SIG-M5 treated with dmso at 0.1 percent for 504 hours (cell line): Measurements from ENCODE around the gene CNOT3.

ENCODE experiments used
- DNase-seq: peaks from one replicate; lab custom pipeline; 2025; ENCODE audit not compliant: unreplicated experiment; lab: John Stamatoyannopoulos, UW

The CNOT3 gene

DNA sequence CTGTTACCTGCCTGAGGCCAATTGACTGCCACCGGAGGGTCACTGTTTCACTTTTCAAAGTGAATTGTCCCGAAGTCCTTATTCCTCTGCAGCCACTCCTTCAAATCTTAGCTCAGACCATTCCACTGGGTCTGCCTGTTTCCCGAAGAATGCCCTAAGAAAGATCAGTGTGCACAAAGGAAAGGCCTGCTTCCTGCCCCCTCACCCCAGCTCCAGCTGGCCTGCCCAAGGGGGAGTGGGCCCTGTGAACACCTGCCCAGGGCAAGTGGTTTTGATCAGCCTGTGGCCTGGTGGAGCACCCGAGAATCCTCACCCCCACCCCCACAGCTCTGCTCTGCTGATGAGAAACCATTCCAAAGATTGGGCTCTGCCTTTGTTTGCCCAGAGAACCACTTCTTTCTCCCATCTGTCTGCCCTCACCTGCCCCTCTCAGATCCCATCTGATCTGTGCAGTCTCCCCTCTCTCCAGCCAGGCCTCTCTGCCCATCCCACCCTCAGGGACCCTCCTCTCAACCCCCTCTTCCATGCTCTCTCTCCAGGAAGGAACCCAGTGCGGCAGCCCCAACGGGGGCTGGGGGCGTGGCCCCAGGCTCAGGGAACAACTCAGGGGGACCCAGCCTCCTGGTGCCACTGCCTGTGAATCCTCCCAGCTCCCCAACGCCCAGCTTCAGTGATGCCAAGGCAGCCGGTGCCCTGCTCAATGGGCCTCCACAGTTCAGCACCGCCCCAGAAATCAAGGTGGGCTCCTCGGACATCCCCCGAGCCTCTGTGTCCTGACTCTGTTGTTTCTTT lies 11.7 kb downstream of the CNOT3 start:
- no peak for DNase-seq

DNA sequence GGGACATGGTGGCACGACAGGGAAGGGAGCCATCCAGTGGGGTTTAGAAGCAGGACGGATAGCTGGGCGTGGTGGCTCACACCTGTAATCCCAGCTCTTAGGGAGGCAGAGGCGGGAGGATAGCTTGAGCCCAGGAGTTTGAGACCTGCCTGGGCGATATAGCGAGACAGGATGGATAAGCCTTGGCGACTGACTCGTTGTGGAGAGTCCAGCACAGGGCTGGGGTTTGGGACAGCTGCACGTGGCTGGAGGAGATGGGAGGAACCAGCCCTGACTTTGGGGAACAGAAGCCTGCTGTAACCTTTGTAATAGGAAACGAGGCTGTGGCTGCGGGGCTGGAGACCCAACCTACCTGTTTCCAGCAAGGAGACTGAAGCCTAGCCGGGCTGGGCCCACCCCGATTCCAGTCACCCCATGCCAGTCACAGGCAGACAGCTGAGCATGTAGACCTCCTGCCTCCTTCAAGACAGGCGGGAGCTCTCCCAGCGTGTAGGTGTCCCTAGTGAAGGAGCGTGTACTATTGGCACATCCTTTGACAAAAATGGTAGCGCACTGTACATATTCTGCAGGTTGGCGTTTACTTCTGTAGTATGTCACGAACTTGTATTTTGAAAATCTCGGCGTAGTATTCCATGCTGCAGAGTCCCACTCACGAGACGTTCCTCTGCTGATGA lies 13.9 kb downstream of the CNOT3 start:
- no peak for DNase-seq

DNA sequence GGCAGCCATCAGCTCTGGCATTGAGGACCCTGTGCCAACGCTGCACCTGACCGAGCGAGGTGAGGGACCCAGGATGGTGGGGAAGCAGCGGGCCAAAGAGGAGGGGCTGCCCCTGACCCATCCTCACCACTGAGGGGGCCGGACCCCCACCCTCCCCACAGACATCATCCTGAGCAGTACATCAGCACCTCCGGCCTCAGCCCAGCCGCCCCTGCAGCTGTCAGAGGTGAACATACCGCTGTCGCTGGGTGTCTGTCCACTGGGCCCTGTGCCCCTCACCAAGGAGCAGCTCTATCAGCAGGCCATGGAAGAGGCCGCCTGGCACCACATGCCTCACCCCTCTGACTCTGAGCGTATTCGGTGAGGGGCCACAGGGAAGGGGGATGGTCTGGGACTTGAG lies 14.7 kb downstream of the CNOT3 start:
- no peak for DNase-seq

DNA sequence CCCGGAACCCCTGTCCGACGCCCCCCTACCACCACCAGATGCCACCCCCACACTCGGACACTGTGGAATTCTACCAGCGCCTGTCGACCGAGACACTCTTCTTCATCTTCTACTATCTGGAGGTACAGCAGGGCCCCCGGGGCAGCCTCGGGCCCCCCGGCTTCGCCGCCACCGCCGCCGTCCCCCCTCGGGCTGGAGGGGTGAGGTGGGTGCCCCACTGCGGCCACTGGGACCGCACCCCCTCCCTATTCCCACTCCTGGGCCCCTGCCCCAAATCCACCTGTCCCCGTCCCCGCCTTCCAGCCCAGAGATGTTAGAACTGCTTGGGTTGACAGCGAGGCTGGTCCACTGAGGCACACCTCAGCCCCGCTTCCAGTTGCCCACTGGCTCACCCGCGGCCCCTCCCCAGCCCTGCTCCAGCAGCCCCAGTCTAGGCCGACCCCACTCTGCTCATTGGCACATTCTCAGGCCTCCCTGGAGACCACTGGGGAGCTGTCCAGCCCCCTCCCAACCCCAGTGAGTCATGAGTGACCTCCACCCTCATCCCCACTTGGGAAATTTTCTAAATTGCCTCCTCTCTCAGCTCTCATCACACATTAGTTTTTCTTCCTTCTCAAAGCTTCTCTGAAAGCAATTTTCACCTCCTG lies 15.4 kb downstream of the CNOT3 start:
- no peak for DNase-seq

DNA sequence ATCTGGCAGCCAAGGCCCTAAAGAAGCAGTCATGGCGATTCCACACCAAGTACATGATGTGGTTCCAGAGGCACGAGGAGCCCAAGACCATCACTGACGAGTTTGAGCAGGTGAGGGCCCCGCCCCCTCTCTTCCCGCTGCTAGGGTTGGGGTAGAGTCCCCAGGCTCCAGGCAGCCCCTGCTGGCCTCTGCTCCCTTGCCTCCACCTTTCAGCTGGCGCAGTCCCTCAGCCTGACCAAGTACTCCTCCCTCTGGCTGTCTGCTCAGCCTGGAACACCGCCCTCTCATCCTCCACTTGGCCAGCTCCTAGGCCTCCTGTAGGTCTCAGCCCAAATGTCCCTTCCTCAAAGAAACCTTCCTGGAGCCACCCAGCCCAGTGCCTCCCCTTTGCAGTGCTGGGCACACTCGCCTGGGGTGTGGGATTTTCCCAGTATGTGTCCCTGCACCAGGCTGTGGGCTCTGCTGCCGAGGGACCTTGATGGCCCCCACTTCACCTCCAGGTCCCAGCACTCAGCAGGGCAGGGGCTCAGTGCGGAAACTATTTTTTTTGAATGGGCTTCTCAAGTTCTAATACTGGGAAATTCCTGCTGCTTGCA lies 16.3 kb downstream of the CNOT3 start:
- no peak for DNase-seq

DNA sequence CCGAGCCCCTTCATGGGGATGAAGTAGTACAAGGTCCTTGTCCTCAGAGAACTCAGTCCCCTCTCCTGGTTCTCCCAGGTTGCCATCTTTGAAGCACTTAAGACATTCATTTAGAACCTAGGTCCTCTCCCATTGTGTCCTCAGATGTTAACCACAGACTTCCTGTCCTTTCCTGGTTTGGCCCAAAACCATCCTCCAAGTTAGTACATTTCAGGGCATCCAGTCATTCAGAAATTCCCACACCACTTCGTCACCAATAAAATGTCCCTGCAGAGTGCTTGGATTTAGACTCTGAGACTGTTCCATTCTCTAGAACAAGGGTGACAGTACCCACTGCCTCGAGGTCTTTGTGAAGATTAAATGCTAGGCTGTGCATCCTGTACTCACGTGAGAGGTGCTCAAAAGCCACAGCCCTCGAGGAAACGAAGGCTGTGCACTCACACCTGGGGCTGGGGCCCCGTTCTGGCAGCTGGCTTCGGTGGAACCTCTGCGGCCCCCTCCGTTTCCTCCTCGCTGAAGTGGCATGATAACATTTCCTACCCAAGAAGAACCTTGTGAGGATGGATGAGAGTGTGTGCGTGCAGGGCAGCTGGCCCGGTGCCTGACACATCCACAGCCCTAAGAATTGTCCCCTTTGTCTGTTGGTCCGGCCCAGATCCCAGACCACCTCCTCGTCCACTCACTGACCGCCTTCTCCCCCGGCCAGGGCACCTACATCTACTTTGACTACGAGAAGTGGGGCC lies 17.2 kb downstream of the CNOT3 start:
- no peak for DNase-seq

DNA sequence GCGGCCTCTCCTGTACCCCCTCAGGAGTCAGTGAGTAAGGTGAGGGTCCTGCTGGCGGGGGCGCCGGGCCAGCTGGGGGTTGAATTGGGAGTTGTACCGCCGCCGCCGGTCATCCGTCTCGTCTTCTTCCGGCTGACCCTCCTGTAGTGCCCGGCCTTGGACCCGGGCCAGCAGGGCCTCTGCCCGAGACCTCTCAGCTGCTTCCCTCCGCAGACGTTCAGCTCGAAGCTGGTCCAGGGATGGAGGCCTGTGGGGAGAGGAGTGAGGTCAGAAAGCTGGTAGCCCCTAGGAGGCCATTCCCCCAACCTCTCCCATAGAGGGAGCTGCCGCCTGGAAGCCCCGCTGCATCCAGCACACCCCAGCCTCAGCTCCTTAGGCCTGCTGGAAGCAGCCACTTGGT lies 18.1 kb downstream of the CNOT3 start:
- no peak for DNase-seq

DNA sequence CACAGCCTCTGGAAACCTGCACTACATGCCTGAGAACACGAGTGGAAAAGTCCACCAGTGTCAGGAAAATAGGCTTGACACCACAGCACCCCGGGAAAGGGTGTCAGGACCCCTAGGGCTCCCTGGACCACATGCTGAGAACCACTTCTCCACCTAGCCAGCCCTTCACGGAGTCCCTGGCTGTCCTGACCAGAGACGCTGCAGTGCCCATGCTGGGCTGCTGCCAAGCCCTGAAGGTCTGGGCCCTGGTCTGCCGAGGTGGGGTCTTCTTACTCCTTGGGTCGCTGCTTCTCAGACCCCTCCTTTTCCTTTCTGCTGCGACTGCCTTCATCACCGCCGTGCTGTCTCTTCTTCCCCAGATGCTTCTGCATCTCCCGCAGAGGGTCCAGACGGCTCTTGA lies 18.9 kb downstream of the CNOT3 start:
- DNase-seq: no peak

DNA sequence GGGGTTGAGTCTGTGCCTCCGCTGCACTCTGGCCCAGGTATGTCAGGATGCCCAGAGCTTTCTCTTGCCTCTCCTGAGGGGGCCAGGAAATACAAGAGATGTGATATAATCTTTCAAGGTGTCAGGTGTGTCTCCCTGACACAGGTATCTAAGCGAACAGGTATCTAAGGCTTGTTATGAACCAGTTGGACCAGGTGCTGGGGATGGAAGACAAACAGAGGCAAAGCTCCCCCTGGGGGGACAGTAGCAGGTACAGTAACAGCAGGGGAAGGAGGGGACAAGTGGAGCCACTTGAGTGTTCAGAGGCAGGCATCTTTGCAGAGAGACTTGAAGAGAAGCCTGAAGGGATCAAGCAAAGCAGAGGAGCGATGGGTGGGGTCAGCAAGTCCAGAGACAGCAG lies 19.4 kb downstream of the CNOT3 start:
- DNase-seq: peak; percentile 46

DNA sequence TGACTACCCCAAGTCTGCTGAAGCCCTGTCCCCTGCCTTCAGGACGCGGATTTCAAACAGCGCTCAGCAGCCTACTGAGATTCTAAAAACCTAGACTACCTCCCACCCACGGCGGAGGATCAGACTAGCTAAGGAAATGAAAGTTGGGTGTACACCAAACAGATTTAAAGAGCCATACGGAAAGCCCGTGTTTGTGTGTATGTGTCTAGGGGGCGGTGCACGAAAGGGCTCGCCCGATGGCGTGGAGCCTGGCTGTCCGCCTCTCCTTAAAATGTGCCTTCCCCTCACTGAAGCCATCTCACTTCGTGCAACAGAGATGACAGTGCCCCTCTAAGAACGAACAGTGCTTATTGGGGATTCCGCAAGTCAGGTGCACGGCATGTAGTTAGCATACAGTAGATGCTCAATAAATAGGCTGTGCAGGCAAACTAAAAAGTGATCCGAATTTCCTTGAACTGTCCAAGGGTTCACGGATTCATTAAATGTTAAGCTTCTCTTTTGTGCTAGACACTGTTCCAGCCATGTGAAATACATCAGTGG lies 21.3 kb downstream of the CNOT3 start:
- DNase-seq: no peak

DNA sequence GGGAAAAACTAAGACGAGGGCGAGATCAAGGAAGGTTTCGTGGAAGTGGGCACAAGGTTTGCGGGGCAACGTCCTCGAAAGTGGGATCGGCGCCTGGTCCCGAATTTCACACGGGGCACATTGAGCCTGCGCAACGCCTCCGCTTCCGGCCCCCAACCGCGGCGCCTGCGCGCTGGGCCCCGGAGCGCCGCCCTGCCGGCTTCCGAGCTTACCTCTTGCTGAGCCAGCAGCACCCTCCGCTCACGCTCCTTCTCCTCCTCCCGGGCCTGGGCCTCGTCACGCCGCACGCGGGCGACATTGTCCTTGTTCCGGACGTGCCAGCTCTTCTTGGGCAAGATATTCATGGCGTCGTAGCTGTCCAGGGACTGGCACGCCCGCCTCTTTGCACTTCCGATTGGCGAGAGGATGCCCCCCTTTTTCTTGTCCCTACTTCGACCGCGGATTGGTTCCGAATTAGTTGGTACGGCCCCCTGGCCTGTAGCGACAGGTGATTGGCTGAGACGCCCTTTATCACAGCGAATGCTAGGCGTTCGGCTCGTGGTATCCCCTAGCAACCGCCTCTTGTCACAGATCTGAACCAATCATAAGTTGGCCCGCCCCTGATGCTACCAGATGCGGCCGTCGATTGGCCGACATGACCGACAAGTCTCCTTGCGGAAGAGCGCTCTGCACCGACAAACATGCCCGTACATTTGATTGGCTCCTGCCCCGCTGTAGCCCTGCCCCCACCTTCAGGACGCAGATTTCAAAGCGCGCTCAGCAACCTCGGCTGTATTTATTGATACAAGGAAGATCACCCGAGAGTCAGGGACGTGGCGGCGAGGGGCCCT lies 22.0 kb downstream of the CNOT3 start, which contains the start of gene LENG1:
TSS of gene LENG1 (minus strand) at position 370 of the 830 bp plus-strand sequence. CDS start at position 344, 26 bp downstream.
- peak; percentile 100 for DNase-seq

DNA sequence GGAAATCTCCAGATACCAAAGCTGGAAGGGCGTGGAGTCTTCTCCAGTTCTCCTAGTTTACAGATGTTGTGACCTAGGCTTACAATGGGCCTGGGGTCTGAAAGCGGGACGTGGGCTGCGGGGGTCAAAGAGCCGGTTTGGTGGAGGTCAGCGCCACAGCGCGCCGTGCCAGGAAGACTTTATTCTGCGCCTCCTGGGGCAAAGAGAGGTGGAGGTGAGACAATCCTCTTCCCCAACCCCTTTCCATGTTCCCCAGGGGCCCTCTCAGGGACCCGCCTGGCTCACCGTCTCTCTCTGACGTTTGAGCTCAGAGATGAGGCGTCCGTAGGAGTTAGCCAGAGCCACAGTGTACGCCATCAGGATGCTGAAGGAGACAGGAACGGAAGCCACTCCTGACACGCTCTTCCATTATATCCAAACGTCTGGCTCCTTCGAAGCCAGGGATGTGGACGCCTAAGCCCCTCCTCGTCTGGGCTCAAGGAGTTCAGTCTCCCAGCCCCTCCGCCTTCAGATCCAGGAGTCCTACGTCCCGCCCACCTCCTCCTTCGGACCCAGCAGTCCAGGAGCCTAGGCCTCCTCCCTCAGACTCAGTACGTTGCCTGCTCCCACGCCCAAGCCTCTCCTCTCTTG lies 22.7 kb downstream of the CNOT3 start:
- DNase-seq: no peak

DNA sequence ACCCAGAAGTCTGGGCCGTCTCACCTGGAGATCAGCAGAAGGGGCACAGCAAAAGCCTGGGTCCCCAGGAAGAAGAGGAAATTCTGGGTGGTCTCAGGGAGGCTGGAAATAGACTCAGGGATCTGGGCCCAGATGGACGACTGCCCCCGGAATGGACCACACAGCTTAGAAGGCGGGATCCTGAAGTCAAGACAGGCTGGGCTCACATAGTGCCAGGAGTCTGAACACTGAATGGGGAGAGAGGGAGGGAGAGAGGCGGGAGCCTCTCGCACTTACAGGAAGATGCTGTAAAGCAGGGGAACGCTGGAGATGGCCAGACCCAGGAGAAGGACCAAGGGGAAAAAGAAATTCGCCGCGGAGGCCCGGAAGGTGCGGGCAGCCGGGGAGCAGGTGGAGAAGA lies 23.3 kb downstream of the CNOT3 start:
- DNase-seq: no peak

DNA sequence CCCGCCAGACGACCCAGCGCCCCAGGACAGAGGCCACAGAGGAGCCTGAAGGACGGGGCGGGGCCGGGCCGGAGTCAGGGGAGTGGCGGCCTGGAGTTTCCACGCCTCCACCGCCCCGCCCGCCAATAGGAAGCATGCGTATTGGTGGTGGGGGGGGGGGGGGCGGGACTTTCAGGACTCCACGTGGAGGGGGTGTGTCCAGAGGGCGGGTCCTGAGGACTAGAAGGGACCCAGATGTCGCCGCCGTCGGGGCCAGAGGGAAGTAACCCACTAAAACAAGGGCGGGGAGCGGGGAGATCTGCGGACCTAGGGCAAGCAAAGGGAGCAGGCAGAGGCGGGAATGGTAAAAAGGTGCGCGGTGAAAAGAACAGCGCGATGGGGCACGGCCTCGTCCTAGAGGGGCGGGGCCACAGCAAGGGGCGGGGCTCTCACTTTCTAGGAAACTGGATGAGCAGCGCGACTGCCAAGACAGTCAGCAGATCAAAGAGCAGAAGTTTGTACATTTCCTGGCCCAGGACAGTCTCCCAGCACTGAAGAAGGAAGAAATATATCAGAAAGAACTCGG lies 24.8 kb downstream of the CNOT3 start:
- peak; percentile 89 for DNase-seq

DNA sequence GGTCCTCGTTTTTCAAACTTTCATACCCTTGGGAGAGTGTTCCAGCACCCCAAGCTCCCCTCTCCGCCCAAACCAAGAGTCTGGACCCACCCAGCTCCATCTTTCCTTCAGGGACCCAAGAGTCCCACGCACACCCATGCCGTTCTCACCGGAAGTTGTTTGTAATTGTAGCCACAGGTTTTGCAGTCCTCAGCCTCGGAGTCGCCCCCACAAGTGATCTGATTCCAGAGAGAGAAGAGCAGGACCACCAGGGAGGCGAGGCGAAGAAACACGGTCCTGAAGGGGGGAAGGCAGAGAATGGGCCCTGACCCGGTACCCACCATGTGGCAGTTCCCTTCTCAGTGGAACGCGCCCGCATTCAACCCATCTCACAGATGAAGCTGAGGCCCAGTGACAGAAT lies 25.3 kb downstream of the CNOT3 start:
- no peak for DNase-seq

DNA sequence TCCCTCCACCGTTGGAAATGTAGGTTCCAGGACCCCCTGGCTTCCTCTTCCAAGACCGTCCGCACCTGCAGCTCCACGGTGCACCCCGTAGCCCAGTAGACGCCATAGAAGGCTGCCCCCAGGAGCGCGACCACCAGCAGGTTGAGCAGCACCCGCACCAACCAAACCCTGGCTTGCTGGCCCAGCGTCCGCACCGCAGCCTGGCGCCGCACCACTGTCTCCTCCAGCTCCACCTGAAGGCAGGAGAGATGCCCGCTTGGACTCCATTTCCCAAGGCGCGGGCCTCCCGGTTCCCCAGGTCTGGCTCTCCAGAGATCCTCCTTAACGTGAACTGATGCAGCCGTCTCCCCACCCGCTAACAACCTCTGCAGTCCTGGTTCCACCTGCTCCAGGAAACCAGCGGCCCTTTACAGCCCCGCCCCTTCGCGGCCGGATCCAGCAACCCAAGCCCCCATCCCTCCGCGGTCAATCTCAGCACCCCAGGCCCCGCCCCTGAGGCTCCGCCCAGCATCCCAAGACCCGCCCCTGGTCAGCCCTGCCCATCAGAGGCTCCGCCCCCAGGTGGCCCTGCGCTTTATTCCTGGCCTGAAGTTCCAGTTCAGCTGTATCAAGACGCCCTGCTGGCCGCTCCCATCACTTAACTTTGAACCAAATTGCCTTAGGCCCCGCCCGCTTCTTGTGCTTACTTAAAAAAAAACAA lies 27.0 kb downstream of the CNOT3 start:
- DNase-seq: no peak

DNA sequence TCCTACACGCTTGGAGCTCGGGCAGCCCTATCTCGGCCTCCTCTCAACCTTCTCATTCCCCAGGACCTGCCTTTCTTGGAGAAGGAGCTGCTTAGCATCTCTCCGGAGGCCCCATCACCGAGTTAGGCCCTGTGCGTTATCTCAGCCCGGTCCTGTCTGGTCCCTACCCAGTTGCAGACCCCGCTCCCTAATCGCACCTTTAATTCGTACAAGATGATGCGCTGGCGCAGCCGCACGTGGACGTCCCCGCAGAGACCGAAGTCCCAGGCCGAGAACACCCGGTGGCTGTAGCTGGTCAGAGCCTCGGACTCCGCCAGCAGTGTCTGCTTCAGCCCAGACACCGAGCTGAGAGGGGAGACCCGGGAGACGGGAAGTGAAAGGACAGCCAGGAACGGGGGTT lies 27.7 kb downstream of the CNOT3 start:
- no peak for DNase-seq

DNA sequence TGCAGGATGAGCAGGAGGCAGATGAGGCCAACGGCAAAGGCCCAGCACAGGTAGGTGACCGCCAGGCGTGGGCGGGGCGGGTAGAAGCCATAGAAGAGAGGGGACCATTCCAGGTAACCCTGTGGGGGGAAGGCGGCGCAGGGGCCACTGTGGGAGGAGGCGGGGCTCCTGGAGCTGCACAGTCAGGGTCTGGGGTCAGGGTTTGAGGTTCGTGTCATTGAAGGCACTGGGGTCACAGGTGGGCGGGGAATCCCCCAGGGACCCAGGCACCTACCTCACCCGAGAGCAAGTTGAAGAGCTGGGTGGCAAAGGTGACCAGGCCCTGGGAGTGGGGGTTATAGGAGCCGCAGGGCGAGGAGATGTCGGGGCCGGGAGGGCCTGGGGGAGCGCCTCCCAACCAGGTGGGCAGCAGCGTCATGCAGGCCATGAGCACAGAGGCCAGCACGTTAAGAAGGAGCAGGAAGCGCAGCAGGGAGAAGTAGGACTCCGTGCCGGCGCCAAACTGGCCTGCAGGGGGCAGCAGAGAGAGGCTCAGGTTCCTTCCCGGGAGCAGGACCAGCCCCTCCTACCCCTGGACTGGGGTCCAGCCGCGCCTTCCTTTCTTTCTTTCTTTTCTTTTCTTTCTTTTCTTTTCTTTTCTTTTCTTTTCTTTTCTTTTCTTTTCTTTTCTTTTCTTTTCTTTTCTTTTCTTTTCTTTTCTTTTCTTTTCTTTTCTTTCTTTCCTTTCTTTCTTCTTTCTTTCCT lies 30.8 kb downstream of the CNOT3 start:
- peak; percentile 76 for DNase-seq
